Stimulated activated CD4-positive, alpha-beta T cell treated with anti-CD3 and anti-CD28 coated beads, Interleukin-1b, Interleukin-23, amount 100 ng/mL, for 24 hours (primary cell): Measurements from ENCODE around the gene NUDT19.
A peak's percentile ranks its signal among the peaks of the same experiment; 100 is the strongest.
"Not testable (repeated sequence)": the region's sequence is repeated elsewhere in the genome, so short reads cannot be mapped to it uniquely, and the experiment has no call there.

Source experiments
- DNase-seq, 4 experiments: peaks; one replicate each; pipeline ENCODE4 v3.0.0-alpha.2; 2020; ENCODE audit warnings: low read depth in 4 of 4, low spot score in 1 of 4

Gene NUDT19

DNA sequence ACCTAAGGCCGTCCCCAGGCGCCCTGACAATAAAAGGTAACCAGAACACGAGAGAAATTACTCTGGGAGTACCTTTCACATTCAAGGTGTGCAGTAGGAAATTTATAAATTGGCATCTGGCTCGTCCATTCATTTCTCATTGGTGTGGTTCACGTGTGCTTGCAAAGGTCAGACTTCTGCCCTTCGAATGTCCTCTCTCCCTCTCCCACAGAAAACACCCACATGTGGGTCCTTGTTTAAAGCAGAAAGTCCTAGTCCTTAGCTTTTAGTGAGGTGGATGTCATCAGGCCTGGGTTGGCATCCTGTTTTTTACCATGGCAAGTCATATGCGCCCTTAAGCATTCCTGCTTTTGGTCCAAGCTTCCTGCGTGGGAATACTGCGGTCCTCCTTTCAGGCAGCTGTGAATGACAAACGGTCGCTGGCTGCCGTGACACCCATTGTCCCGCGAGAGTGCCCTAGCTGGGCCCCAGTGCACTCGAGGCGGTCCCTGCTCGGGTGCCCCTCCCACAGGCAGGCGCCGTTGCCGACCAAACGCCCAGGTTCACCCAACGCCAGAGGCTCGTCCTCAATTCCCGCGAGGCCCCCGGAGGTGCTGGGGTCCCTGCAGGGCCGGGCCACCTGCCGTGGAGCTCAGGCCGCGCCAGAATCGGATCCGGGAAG lies at the start of gene NUDT19:
Gene NUDT19 (plus strand): TSS at position 531 of the 661 bp plus-strand sequence. CDS start 140 bp downstream, outside the sequence.
- peak in 3 of 4 experiments; percentile 48 to 81 (median 76) for DNase-seq

DNA sequence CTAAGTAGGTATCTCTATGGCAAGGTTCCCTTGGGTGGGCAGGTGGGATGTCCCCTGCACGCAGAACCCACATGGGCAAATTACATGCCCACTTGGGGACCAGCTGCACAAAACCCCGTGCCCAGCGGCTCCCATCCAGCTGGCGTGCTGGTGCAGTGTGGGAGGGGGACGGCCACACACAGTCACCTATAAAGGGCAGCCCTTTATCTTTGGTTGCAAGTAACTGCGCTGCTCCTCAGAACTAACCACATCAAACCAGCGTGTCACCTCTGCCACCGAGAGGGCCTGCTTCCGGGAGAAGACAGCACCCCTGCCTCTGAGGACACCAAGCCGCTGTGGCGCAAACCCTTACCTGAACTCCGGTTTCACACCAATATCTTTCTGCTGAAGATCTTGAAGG lies 48.9 kb upstream of the NUDT19 start:
- peak; percentile 7 to 51 (median 18) for DNase-seq

DNA sequence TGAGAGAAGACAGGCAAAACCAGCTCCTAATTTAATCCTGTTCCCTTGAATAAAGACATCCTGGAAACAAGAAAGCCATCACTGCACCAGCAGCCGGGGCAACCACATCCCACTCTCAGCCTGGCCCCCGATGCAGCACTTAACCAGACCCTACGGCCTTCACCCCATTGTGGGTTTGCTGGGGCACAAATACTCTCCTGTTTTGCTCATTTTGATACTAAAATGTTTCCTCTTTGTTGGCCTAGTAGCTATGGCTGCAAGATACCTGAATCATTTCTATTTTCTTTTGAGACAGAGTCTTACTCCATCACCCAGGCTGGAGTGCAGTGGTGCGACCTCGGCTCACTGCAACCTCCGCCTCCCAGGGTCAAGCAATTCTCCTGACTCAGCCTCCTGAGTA lies 45.1 kb upstream of the NUDT19 start:
- no peak for DNase-seq

GRCh38 chr19:32647361-32647760 lies 44.3 kb upstream of the NUDT19 start:
- no peak for DNase-seq

DNA sequence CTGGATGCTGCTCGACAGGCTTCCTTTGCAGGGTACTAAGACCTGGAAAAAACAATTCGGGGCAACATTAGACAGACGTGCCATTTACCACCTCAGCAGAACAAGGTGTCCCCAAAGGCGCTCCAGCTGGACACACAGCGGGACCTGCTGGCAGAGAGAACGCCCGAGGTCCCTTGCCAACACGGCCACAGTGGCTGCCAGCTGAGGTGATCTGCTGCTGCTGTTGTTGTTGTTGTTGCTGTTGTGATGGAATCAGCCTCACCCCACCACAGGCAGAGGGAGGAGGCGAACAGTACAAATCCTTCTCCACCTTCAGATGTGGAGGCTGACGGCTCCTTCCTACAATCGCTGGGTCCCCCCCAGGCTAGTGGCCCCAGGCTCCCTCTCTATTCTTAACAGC lies 41.9 kb upstream of the NUDT19 start:
- no peak for DNase-seq

DNA sequence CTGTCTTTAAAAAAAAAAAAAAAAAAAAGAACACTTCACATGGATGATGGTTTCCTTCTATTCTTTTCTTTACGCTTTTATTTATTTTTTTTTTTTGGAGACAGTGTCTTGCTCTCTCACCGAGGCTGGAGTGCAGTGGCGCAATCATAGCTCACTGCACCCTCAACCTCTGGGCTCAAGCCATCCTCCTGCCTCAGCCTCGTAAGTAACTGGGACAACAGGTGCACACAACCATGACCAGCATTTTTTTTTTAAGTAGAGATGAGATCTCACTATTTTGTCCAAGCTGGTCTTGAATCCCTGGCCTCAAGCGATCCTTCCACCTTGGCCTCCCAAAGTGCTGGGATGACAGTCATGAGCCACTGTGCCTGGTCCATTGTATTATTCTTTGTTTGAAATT lies 41.0 kb upstream of the NUDT19 start:
- no peak for DNase-seq

DNA sequence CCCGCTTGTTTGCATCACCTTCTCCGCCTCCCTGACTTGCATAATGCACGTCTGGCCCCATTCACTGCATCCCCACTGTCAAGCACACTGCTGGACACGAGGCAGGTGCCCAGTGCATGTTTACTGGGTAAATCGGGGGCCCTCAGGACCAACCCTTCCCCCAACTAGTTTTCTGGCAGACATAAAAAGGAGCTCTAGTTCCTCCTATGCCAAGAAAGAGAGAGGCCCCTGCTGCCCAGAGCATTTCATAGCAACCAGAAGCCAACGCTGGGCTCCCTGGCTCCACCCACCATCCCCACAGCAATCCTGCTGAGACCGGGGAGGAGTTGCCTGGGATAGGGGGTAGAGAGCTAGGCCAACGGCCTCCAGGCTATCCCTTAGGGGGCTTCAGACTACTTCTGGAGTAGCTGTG lies 39.9 kb upstream of the NUDT19 start:
- no peak for DNase-seq

DNA sequence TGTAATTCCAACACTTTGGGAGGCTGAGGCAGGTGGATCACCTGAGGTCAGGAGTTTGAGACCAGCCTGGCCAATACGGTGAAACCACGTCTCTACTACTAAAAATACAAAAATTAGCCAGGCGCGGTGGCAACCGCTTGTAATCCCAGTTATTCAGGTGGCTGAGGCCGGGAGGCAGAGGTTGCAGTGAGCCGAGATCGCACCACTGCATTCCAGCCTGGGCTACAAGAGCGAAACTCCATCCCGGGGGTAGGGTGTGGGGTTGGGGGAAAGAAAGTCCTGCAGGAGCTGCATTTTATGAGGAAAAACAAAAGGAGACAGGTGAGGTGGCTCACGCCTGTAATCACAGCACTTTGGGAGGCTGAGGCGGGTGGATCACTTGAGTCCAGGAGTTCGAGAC lies 39.3 kb upstream of the NUDT19 start:
- not testable (repeated sequence) for DNase-seq

GRCh38 chr19:32652894-32653598 lies 38.6 kb upstream of the NUDT19 start:
- DNase-seq = no peak

- no peak for DNase-seq
Observed at GRCh38 chr19:32653599-32653915, 38.1 kb upstream of the NUDT19 start.

DNA sequence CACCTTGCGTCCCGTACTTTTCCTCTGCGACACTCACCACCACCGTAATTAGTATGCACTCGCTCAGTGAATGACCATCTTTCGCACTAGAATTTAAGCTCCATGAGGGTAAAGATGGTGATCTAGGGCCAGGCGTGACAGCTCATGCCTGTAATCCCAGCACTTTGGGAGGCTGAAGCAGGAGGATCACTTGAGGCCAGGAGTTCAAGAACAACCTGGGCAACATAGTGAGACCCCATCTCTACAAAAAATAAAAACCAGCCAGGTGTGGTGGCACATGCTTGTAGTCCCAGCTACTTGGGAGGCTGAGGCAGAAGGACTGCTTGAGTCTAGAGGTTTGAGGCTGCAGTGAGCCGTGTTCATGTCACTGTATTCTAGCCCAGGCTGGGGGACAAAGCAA lies 35.2 kb upstream of the NUDT19 start:
- not testable (repeated sequence) for DNase-seq

DNA sequence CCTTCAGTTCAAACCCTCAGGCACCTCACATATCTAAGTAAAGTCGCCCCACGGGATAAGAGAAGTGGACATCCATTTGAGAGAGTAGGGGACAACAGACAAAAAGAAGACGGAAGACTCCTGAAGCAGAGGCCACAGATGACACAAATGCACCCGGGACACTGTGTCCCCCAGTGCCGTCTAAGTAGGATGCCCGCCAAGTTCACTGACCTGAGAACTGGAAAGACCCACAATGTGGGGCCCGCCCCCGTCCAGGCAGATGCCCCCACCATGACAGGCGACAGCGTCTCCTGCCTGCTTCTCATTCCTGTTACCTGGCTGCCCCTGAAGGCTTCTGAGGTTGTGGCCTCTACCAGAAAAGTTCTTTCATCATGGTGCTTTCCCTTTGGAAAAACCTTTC lies 33.5 kb upstream of the NUDT19 start:
- no peak for DNase-seq

- no peak for DNase-seq
Observed at GRCh38 chr19:32658527-32658926, 33.1 kb upstream of the NUDT19 start.

- DNase-seq = no peak
Observed at GRCh38 chr19:32661318-32661717, 30.3 kb upstream of the NUDT19 start.

- DNase-seq = no peak
Observed at GRCh38 chr19:32662186-32662585, 29.4 kb upstream of the NUDT19 start.

DNA sequence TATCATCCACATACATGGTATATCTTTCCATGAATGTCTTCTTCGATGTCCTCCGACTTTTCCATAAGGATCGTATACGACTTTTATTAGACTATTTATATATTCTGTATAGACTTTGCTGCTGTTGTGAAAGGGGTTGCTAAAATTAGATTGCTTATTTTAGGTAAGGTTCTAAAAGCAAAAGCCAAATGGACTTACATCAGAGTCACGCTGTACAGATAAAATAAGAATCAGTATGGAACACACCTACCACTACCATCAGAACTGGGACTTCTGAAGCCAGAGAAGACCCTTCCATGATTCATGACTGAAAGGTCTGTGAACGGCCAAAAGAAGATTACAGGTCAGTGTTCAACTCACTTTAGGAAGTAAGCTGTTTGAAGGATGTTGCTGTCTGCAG lies 25.5 kb upstream of the NUDT19 start:
- no peak for DNase-seq

DNA sequence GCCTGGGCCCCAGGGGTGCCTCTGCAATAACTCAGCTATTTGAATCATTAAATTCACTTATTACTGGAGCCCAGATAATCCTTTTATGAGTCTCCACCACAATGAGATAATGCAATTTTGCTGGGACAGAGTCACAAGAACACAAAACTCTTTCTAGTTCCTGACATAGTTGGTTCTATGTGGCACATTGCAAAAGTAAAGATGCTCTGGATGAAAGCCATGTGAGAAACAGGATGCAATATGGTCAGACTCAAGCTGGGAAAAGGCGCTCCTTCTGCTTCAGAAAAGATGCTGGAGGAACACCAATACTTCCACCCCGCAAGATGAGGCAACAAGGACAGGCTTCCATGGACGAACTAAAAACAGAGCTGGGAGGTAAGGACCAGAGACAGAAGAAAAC lies 22.3 kb upstream of the NUDT19 start:
- DNase-seq = no peak

- no peak for DNase-seq
Observed at GRCh38 chr19:32671883-32672593, 19.6 kb upstream of the NUDT19 start.

DNA sequence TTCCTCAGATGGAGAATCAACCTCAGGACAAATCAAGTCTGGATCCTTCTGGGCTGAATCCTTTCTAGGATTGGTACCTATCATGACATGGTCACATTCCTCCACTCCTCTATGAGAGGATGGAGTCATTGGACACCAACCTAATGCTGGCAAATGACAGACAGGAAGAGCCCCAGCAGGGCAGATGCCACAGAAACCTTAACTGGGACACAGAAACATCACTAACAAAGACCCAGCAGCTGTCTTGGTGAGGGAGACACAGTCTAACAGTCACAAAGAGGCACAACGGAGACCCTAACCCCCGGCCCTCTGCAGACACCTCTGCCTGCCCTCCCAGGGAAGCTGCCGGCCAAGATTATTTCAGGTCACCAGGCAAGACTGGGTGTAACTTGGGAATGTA lies 18.8 kb upstream of the NUDT19 start:
- DNase-seq = no peak

- no peak for DNase-seq
Observed at GRCh38 chr19:32673573-32673972, 18.0 kb upstream of the NUDT19 start.

GRCh38 chr19:32674153-32674930 lies 17.3 kb upstream of the NUDT19 start:
- no peak for DNase-seq
